Adrenal gland (tissue), 12 donors: ENCODE data around the gene LAPTM4A. TPM values are rescaled to one million over a fixed set of nuclear protein-coding genes. Genes with fewer than 3 reads are reported as not detected.

ENCODE experiments used
- DNase-seq, 7 donors: peaks; one replicate each; pipeline ENCODE4 v3.0.0-alpha.2; 2019 to 2020
- H3K27ac ChIP-seq, 5 donors: fragments of 200-600 bp; sonication (generic) in 4 of 5; 1 replicate in 3 of 5; 2 replicates in 2 of 5; pipeline versions ENCODE4 v1.5.1 to v1.8.0; 2016 to 2020; ENCODE audit warnings: mild to moderate bottlenecking in 1 of 5
- H3K27me3 ChIP-seq: fragments of 200-600 bp; 2 replicates; pipeline ENCODE4 v1.8.0; 2021
- H3K36me3 ChIP-seq, 2 donors: fragments of 200-600 bp; replicated peaks in 1 of 2; 1 replicate in 1 of 2; 2 replicates in 1 of 2; pipeline versions ENCODE4 v1.5.1 to v1.8.0; 2018 to 2022
- H3K4me1 ChIP-seq, 2 donors: fragments of 200-600 bp; replicated peaks in 1 of 2; 1 replicate in 1 of 2; 2 replicates in 1 of 2; pipeline versions ENCODE4 v1.5.1 to v1.8.0; 2018 to 2021
- H3K4me3 ChIP-seq, 4 donors: fragments of 200-600 bp; sonication (generic) in 3 of 4; one replicate each; pipeline ENCODE4 v1.5.1; 2016 to 2018
- H3K9me3 ChIP-seq, 3 donors: fragments of 200-600 bp; sonication (generic) in 1 of 3; replicated peaks in 1 of 3; 1 replicate in 2 of 3; 2 replicates in 1 of 3; pipeline versions ENCODE4 v1.5.1 to v1.8.0; 2016 to 2021
- POLR2A ChIP-seq, 2 donors: fragments of 450-650 bp; IDR thresholded peaks; one replicate each; pipeline ENCODE4 v1.6.1; 2017; ENCODE audit warnings: antibody characterized with exemption in 2 of 2, mild to moderate bottlenecking in 2 of 2, moderate library complexity in 1 of 2
- WGBS, 4 donors: extraction: QIAGEN DNeasy Blood & Tissue Kit in 2 of 4; methylation state at CpG; one replicate each; pipeline versions ENCODE4 v1.1.5 to v1.1.7; 2013 to 2017; 5-methylcytosine and 5-hydroxymethylcytosine counted together
- intact Hi-C, 2 donors: fragments of 100-400 bp; cut with DNase I; formaldehyde crosslinking; loops; one replicate each; pipeline versions ENCODE4 v1.14.1 to v1.15.0; 2022 to 2023
- polyA plus RNA-seq, 3 donors: library from polyadenylated mRNA; stranded (reverse); fragments of 200-250 nt in 2 of 3; fragments of 350-450 nt in 1 of 3; fragmentation: Illumina TruSeq in 1 of 3; extraction: RNeasy Lipid Tissue Mini Kit (QIAGEN cat#74804) in 1 of 3; gene quantifications; one replicate each; pipeline ENCODE4 v1.2.3, GENCODE V29; 2013 to 2014
- total RNA-seq, 9 donors: library from RNA; depleted of rRNA in 4 of 9; stranded (reverse); fragments of >200 nt in 4 of 9; fragments of 120-200 nt in 1 of 9; fragmentation: NEBNext Ultra II Directional in 1 of 9; extraction: Animal tissue kit (Norgen Biotek cat#: 25700) in 1 of 9; gene quantifications; one replicate each; pipeline versions ENCODE4 v1.1.0 to v1.2.4, GENCODE V29; 2013 to 2023
- TF ChIP-seq, protein P1 (sequence below), 6 experiments: fragments of 450-650 bp in 4 of 6; fragments of 200-600 bp in 2 of 6; sonication (generic) in 1 of 6; IDR thresholded peaks; 1 replicate in 5 of 6; 2 replicates in 1 of 6; pipeline versions ENCODE4 v1.5.1 to v1.8.0; 2016 to 2021; ENCODE audit warnings: antibody characterized with exemption in 6 of 6, mild to moderate bottlenecking in 2 of 6, moderate library complexity in 1 of 6
- donor health status: healthy with polysubstance abuse.
- donor health status: Bipolar disorder and iron deficiency.
- donor health status: DM: yes; HTN: yes; CAD: no.
- donor health status: DM: no; HTN: no; CAD: no.
- donor health status: DM: no; HTN: no; CAD: no.
- donor health status: DM: yes; HTN: yes; CAD: no.

Gene LAPTM4A
- total and polyA plus RNA-seq, 12 donors: 58.8 to 684 (median 229) TPM

DNA sequence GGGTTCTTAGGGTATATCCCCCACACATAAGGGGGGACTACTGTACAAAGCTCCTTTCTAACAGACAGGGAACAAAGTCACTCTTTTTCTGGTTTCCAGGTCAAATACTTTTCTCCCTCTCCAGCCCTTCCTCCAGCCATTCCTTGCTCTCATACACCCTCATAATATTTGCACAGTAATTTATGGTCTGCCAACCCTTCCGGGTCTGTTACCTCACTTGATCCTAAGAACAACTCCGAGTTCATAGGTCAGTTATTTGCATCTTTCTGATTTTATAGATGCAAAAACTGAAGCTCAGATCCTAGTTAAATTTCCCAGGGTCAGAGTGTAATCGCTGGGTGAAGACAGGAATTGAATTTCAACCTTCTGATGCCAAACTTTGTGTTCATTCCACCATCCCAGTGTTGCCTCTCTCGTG, 24.2 kb downstream of the LAPTM4A start:
- Histone ChIP-seq H3K27ac (peak overlapping the region in 3 of 5 donors; percentile 23 to 55 (median 23)), H3K36me3 (peaks cover 0 to 28% of the 10 kb centered on the region in 2 donors), H3K4me3 (no peak overlapping the region), H3K9me3 (no peaks in the 10 kb centered on the region), H3K27me3 (no peaks in the 10 kb centered on the region), H3K4me1 (no peaks in the 10 kb centered on the region)
- no peak for TF ChIP-seq POLR2A (IDR thresholded peaks at IDR 0.05)
- TF ChIP-seq, protein P1, sequence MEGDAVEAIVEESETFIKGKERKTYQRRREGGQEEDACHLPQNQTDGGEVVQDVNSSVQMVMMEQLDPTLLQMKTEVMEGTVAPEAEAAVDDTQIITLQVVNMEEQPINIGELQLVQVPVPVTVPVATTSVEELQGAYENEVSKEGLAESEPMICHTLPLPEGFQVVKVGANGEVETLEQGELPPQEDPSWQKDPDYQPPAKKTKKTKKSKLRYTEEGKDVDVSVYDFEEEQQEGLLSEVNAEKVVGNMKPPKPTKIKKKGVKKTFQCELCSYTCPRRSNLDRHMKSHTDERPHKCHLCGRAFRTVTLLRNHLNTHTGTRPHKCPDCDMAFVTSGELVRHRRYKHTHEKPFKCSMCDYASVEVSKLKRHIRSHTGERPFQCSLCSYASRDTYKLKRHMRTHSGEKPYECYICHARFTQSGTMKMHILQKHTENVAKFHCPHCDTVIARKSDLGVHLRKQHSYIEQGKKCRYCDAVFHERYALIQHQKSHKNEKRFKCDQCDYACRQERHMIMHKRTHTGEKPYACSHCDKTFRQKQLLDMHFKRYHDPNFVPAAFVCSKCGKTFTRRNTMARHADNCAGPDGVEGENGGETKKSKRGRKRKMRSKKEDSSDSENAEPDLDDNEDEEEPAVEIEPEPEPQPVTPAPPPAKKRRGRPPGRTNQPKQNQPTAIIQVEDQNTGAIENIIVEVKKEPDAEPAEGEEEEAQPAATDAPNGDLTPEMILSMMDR (IDR thresholded peaks at IDR 0.05): no peak
- intact Hi-C loops: no loop called here
- no peak for DNase-seq
- 23 to 51% (median 39%) methylated on average over 4 of the region's 4 CpGs for WGBS, 4 donors

DNA sequence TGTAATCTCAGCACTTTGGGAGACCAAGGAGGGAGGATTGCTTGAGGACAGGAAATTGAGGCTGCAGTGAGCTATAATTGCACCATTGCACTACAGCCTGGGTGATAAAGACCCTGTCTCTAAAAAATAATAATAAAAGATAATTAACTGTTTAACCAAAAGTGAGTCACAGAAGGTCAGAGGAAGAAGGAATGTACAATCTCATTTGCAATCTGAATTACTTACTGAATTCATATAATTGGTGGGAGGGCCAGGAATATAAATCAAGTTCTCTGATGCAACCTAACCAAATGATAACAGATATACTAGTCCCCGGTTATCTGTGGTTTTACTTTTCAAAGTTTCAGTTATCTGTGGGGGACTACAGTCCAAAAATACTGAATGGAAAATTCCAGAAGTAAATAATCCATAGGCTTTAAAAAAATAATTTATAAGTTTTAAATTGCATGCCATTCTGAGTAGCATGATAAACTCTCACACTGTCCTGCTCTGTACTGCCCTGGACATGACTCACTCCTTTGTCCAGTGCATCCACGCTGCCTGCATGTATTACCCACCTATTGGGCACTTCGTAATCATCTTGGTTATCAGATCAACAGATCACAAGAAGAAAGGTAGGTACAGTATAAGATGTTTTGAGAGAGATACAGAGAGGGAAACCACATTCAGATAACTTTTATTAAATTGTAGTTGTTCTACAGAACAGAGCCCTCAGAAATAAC, 26.2 kb downstream of the LAPTM4A start:
- 71 to 88% (median 83%) methylated on average over 3 of the region's 3 CpGs for WGBS, 4 donors

DNA sequence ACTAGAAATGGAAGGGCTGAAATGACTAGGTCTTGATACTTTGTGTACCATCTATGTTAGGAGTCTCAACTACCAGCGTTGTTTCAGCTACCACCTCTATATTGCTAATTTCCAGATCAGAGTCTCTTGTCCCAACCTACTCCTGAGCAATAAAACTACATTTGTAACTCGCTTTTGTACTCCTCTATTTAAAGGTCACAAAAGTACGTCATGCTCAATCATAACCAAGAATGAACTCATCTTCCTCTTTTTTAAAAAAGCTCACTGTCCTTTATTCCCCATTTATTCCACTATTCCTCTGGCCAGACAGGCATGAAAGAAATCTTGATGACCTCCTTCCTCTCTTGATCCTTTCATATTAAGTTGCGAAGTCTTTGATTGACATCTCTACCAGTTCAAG, 27.7 kb downstream of the LAPTM4A start:
- TF ChIP-seq POLR2A (IDR thresholded peaks at IDR 0.05): no peak
- TF ChIP-seq, protein P1 (IDR thresholded peaks at IDR 0.05): no peak

More for the DNA sequence above, 26.2 kb downstream of the LAPTM4A start:
- no peak overlapping the region for H3K27ac ChIP-seq
- peaks cover 0 to 12% of the 10 kb centered on the region in 2 donors for H3K36me3 ChIP-seq
- TF ChIP-seq, protein P1 (IDR thresholded peaks at IDR 0.05): no peak
- TF ChIP-seq POLR2A (IDR thresholded peaks at IDR 0.05): no peak
- peak in 1 of 7 donors; percentile 24 for DNase-seq
- no peaks in the 10 kb centered on the region for H3K9me3 ChIP-seq
- H3K27me3 ChIP-seq: no peaks in the 10 kb centered on the region
- intact Hi-C loops: no loop called here
- no peaks in the 10 kb centered on the region for H3K4me1 ChIP-seq
- H3K4me3 ChIP-seq: no peak overlapping the region

DNA sequence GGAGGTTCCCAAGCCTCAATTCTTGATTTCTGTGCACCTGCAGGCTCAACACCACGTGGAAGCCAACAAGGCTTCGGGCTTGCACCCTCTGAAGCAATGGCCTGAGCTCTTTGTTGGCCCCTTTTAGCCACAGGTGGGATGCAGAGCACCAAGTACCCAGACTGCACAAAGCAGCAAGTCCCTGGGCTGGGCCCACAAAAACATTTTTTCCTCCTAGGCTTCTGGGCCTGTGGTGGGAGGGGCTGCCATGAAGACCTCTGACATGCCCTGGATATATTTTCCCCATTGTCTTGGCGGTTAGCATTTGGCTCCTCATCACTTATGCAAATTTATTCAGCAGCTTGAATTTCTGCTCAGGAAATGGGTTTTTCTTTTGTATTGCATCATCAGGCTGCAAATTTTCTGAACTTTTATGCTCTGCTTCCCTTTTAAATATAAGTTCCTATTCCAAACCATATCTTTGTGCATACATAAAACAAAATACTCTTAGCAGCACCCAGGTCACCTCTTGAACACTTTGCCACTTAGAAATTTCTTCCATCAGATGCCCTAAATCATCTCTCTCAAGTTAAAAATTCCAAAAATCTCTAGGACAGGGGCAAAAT, 29.9 kb downstream of the LAPTM4A start:
- TF ChIP-seq, protein P1 (IDR thresholded peaks at IDR 0.05): no peak
- TF ChIP-seq POLR2A (IDR thresholded peaks at IDR 0.05): no peak

More for the DNA sequence above, 27.7 kb downstream of the LAPTM4A start:
- H3K9me3 ChIP-seq: no peaks in the 10 kb centered on the region
- no peak overlapping the region for H3K27ac ChIP-seq
- H3K27me3 ChIP-seq: no peaks in the 10 kb centered on the region
- peaks cover 0 to 7% of the 10 kb centered on the region in 2 donors for H3K36me3 ChIP-seq
- WGBS, 4 donors: 81 to 88% (median 84%) methylated on average over 4 of the region's 4 CpGs
- no peaks in the 10 kb centered on the region for H3K4me1 ChIP-seq
- no peak overlapping the region for H3K4me3 ChIP-seq
- no peak for DNase-seq
- intact Hi-C loops: no loop called here

More for the DNA sequence above, 29.9 kb downstream of the LAPTM4A start:
- Histone ChIP-seq H3K36me3 (no peaks in the 10 kb centered on the region), H3K9me3 (no peaks in the 10 kb centered on the region), H3K27me3 (no peaks in the 10 kb centered on the region), H3K4me3 (no peak overlapping the region), H3K27ac (no peak overlapping the region), H3K4me1 (no peaks in the 10 kb centered on the region)
- intact Hi-C loops: no loop called here
- DNase-seq: no peak
- WGBS, 4 donors: 71 to 84% (median 81%) methylated on average over 3 of the region's 3 CpGs
